ENCODE measurements around the gene COQ8A. TPM values are rescaled to one million over a fixed set of nuclear protein-coding genes. Genes with fewer than 3 reads are reported as not detected.

Gene COQ8A
- total RNA-seq, 4 donors from 2014 or later: 53.2 to 94.0 (median 80.8) TPM

DNA sequence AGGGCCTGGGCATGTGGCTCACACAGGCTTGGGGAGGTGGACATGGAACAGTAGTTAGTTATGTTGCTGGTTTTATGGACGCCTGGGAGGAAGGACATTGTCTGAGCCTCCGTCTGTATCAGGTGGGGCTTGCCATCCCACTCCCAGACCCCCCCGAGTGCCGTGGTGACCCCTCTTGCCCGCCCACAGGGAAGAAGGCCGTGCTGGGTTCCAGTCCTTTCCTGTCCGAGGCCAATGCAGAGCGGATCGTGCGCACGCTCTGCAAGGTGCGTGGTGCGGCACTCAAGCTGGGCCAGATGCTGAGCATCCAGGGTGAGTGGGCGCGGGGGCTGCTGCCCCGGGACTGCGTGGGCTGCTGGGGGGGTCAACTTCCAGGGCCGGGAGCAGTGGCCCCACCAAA is 41.7 kb downstream of the COQ8A start:
- no peak overlapping the region for H3K27ac ChIP-seq
- no peak for ATAC-seq
- H3K9me3 ChIP-seq: no peaks in the 10 kb centered on the region
- H3K27me3 ChIP-seq: no peaks in the 10 kb centered on the region
- peaks cover 0 to 100% of the 10 kb centered on the region in 2 donors for H3K36me3 ChIP-seq
- 50 to 100% methylated on average over 1 of the region's 18 CpGs for WGBS, 2 donors (ENCODE audit: low coverage in 1 of 2)
- TF ChIP-seq EP300 (IDR thresholded peaks at IDR 0.05) (no peak), CTCF (IDR thresholded peaks at IDR 0.05) (no peak), POLR2AphosphoS5 (IDR thresholded peaks at IDR 0.05) (no peak), POLR2A (IDR thresholded peaks at IDR 0.05) (no peak)
- no peak overlapping the region for H3K4me3 ChIP-seq
- H3K4me1 ChIP-seq: peaks cover 0 to 23% (median 0%) of the 10 kb centered on the region in 3 donors

- Histone ChIP-seq H3K4me3 (no peak overlapping the region), H3K4me1 (peaks cover 0 to 31% (median 0%) of the 10 kb centered on the region in 3 donors), H3K27me3 (no peaks in the 10 kb centered on the region), H3K9me3 (no peaks in the 10 kb centered on the region), H3K36me3 (peaks cover 0 to 100% of the 10 kb centered on the region in 2 donors), H3K27ac (peak overlapping the region in 2 of 4 donors; percentile 43 to 80)
- ATAC-seq: no peak
- no peak for TF ChIP-seq EP300 (IDR thresholded peaks at IDR 0.05)
- no peak for TF ChIP-seq CTCF (IDR thresholded peaks at IDR 0.05)
- TF ChIP-seq POLR2AphosphoS5 (IDR thresholded peaks at IDR 0.05): no peak
- no peak for TF ChIP-seq POLR2A (IDR thresholded peaks at IDR 0.05)
- 90% methylated on average over 6 of the region's 31 CpGs; no CpG with 5 or more reads in 1 of the 2 donors for WGBS, 2 donors (ENCODE audit: low coverage in 1 of 2)
Observed at GRCh38 chr1:226982451-226983177, 42.5 kb downstream of the COQ8A start.

DNA sequence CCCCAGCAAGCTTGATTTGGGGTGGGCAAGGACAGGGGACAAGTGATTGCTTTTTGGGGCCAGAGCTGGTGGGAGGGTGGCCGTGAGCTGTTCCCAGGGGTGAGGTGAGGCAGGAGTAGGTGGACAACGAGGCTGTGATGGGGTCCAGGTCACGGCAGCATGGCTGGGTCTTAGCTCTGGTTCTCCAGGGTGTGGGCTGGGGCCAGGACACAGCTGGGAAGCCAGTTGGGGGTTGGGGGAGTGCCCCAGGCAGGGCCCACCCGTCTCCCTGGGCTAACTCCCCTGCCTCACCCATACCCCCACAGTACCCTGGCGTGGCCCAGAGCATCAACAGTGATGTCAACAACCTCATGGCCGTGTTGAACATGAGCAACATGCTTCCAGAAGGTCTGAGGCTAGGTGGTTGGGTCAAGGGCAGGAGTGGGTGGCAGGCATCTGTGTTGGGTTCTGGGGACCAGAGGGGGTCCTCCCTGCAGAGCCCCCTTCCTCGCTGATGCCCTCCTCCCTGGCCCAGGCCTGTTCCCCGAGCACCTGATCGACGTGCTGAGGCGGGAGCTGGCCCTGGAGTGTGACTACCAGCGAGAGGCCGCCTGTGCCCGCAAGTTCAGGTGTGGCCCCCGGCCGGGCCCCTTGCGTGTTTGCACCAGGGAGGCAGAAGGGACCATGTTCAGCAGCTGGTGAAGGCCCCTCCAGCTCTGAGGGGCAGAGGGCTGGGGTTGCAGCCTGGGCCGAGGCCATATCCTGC is 43.3 kb downstream of the COQ8A start:
- Histone ChIP-seq H3K4me3 (no peak overlapping the region), H3K36me3 (peaks cover 0 to 100% of the 10 kb centered on the region in 2 donors), H3K9me3 (no peaks in the 10 kb centered on the region), H3K27ac (peak overlapping the region in 3 of 4 donors; percentile 14 to 80 (median 48)), H3K27me3 (no peaks in the 10 kb centered on the region), H3K4me1 (peaks cover 0 to 39% (median 0%) of the 10 kb centered on the region in 3 donors)
- WGBS, 2 donors (ENCODE audit: low coverage in 1 of 2): no CpG with 5 or more reads among the region's 18 CpGs
- TF ChIP-seq CTCF (IDR thresholded peaks at IDR 0.05) (no peak), POLR2A (IDR thresholded peaks at IDR 0.05) (no peak), POLR2AphosphoS5 (IDR thresholded peaks at IDR 0.05) (no peak), EP300 (IDR thresholded peaks at IDR 0.05) (no peak)
- ATAC-seq: no peak

- Histone ChIP-seq H3K9me3 (no peaks in the 10 kb centered on the region), H3K4me3 (no peak overlapping the region), H3K36me3 (peaks cover 0 to 94% of the 10 kb centered on the region in 2 donors), H3K4me1 (peaks cover 0 to 44% (median 0%) of the 10 kb centered on the region in 3 donors), H3K27ac (peak overlapping the region in 3 of 4 donors; percentile 14 to 80 (median 48)), H3K27me3 (no peaks in the 10 kb centered on the region)
- TF ChIP-seq CTCF (IDR thresholded peaks at IDR 0.05) (no peak), POLR2A (IDR thresholded peaks at IDR 0.05) (no peak), EP300 (IDR thresholded peaks at IDR 0.05) (no peak), POLR2AphosphoS5 (IDR thresholded peaks at IDR 0.05) (no peak)
- ATAC-seq: no peak
- 100% methylated on average over 1 of the region's 5 CpGs; no CpG with 5 or more reads in 1 of the 2 donors for WGBS, 2 donors (ENCODE audit: low coverage in 1 of 2)
Observed at GRCh38 chr1:226983992-226984364, 43.9 kb downstream of the COQ8A start.

All from gastroesophageal sphincter (tissue), 4 donors.